Stimulated activated CD8-positive, alpha-beta memory T cell treated with anti-CD3 and anti-CD28 coated beads, Interleukin-7, amount 100 ng/mL, for 1 hour (primary cell): ENCODE data around the gene KRTAP5-10.
"Not testable (repeated sequence)": the region's sequence is repeated elsewhere in the genome, so short reads cannot be mapped to it uniquely, and the experiment has no call there.

Source experiments
- DNase-seq, 2 donors: peaks; one replicate each; pipeline ENCODE4 v3.0.0-alpha.2; 2020; ENCODE audit warnings: low read depth in 2 of 2

Gene KRTAP5-10

GRCh38 chr11:71572811-71573210 lies 7.4 kb downstream of the KRTAP5-10 start:
- DNase-seq = no peak

- DNase-seq = no peak
Observed at GRCh38 chr11:71574418-71574817, 9.1 kb downstream of the KRTAP5-10 start.

GRCh38 chr11:71575723-71576424 lies 10.5 kb downstream of the KRTAP5-10 start:
- DNase-seq = no peak

GRCh38 chr11:71576688-71577465 lies 11.5 kb downstream of the KRTAP5-10 start:
- not testable (repeated sequence) for DNase-seq

- no peak for DNase-seq
Observed at GRCh38 chr11:71577469-71578004, 12.2 kb downstream of the KRTAP5-10 start.

GRCh38 chr11:71579513-71579912 lies 14.2 kb downstream of the KRTAP5-10 start:
- DNase-seq = not testable (repeated sequence)

- DNase-seq = no peak
Observed at GRCh38 chr11:71580057-71581003, 15.0 kb downstream of the KRTAP5-10 start.

- no peak for DNase-seq
Observed at GRCh38 chr11:71581826-71582225, 16.5 kb downstream of the KRTAP5-10 start.

- DNase-seq = no peak
Observed at GRCh38 chr11:71582309-71582895, 17.0 kb downstream of the KRTAP5-10 start, which contains the start of gene KRTAP5-11. TSS of gene KRTAP5-11 (minus strand) at chr11:71582875. CDS start at chr11:71582837, 38 bp downstream.

- DNase-seq = not testable (repeated sequence)
Observed at GRCh38 chr11:71582969-71583368, 17.6 kb downstream of the KRTAP5-10 start.

- DNase-seq = not testable (repeated sequence)
Observed at GRCh38 chr11:71585673-71586072, 20.3 kb downstream of the KRTAP5-10 start.

- not testable (repeated sequence) for DNase-seq
Observed at GRCh38 chr11:71588314-71588713, 23.0 kb downstream of the KRTAP5-10 start.

GRCh38 chr11:71588822-71589545 lies 23.6 kb downstream of the KRTAP5-10 start:
- DNase-seq = peak in 1 of 2 donors; percentile 1

- not testable (repeated sequence) for DNase-seq
Observed at GRCh38 chr11:71589546-71589920, 24.2 kb downstream of the KRTAP5-10 start.

GRCh38 chr11:71603221-71603620 lies 37.9 kb downstream of the KRTAP5-10 start:
- DNase-seq = not testable (repeated sequence)

GRCh38 chr11:71604798-71605488 lies 39.6 kb downstream of the KRTAP5-10 start:
- not testable (repeated sequence) for DNase-seq

GRCh38 chr11:71606853-71607519 lies 41.6 kb downstream of the KRTAP5-10 start:
- not testable (repeated sequence) for DNase-seq

GRCh38 chr11:71607520-71608216 lies 42.3 kb downstream of the KRTAP5-10 start:
- not testable (repeated sequence) for DNase-seq

GRCh38 chr11:71608272-71608671 lies 42.9 kb downstream of the KRTAP5-10 start:
- not testable (repeated sequence) for DNase-seq
